ENCODE data around the gene ITCH.
"Not testable (repeated sequence)": the region's sequence is repeated elsewhere in the genome, so short reads cannot be mapped to it uniquely, and the experiment has no call there.

The ITCH gene

DNA sequence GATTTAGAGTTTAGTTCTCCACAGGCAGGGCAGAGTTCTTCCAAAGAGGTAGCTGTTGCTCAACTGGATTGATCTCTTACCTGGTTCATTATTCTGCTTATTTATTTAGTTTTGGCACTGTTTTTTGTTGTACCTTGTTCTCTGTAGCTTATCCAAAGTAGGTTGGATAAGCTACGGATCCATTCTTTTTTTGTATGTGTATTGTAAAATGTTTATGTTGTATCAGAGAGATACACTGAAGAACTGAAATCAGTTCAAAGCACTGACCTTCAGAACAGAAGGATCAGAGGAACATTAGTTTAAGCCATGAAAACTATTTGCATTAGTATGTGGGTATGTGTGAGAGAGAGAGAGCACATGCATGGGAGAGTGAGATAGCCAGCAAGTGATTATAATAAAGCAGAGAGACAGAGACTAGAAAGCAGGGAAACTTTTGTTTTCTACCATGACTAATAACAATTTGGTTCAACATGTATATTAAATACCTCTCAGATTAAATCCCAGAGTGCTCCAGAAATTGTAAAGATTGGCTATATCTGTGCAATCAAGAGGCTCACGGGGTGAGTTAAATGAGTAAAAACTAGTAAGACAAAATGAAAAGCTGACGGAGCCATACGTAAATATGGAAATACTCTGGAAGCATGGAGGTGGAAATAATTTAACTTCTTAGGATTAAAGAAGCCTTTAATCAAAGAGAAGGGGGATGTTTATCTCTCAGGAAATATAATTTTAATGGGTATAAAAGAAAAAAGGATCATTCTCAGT, 40.2 kb downstream of the ITCH start:
- Histone ChIP-seq H2AFZ (ENCODE audit: low read depth, low read length) (no peak overlapping the region), H3K36me3 (replicated peaks; ENCODE audit: low read depth, low read length) (peaks cover 7% of the 10 kb centered on the region), H3K27ac (ENCODE audit: low read length) (no peak overlapping the region), H3K4me1 (ENCODE audit: low read length) (peaks cover 13% of the 10 kb centered on the region), H3K27me3 (ENCODE audit: low read depth, low read length) (no peaks in the 10 kb centered on the region), H4K20me1 (ENCODE audit: insufficient read depth, low read length) (peaks cover 21% of the 10 kb centered on the region), H3K9ac (ENCODE audit: low read length) (no peak overlapping the region), H3K79me2 (ENCODE audit: low read length) (peaks cover 8% of the 10 kb centered on the region), H3K4me3 (ENCODE audit: low read length) (no peak overlapping the region), H3K4me2 (ENCODE audit: low read length) (no peak overlapping the region), H3K9me3 (ENCODE audit: insufficient read depth, low read length) (no peaks in the 10 kb centered on the region)
- TF ChIP-seq EZH2phosphoT487 (IDR thresholded peaks at IDR 0.05; ENCODE audit: low read depth) = no peak
- TF ChIP-seq, protein P1, sequence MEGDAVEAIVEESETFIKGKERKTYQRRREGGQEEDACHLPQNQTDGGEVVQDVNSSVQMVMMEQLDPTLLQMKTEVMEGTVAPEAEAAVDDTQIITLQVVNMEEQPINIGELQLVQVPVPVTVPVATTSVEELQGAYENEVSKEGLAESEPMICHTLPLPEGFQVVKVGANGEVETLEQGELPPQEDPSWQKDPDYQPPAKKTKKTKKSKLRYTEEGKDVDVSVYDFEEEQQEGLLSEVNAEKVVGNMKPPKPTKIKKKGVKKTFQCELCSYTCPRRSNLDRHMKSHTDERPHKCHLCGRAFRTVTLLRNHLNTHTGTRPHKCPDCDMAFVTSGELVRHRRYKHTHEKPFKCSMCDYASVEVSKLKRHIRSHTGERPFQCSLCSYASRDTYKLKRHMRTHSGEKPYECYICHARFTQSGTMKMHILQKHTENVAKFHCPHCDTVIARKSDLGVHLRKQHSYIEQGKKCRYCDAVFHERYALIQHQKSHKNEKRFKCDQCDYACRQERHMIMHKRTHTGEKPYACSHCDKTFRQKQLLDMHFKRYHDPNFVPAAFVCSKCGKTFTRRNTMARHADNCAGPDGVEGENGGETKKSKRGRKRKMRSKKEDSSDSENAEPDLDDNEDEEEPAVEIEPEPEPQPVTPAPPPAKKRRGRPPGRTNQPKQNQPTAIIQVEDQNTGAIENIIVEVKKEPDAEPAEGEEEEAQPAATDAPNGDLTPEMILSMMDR (IDR thresholded peaks at IDR 0.05; ENCODE audit: low read depth, low read length) = no peak

DNA sequence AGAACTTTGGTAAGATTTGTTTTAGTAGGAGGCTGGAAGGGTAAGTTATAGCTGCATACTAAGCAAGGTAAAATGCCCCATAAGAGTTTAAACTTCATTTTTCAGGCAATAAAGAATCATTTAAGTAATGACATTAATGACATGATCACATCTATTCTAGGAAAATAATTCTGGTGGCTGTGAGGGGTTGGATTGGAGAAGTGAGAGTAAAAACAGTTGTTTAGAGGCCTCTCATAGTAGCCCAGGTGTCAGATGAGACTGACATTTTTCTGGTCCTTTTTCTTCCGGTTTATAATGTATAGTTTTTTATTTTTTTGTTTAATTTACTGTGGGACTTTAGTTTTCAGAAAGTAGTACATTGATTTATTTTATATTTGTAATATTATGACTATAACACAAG, 40.8 kb downstream of the ITCH start:
- Histone ChIP-seq H4K20me1 (ENCODE audit: insufficient read depth, low read length) (peaks cover 21% of the 10 kb centered on the region), H3K4me2 (ENCODE audit: low read length) (no peak overlapping the region), H3K9ac (ENCODE audit: low read length) (no peak overlapping the region), H3K9me3 (ENCODE audit: insufficient read depth, low read length) (no peaks in the 10 kb centered on the region), H3K79me2 (ENCODE audit: low read length) (peaks cover 8% of the 10 kb centered on the region), H3K36me3 (replicated peaks; ENCODE audit: low read depth, low read length) (peaks cover 8% of the 10 kb centered on the region), H3K27me3 (ENCODE audit: low read depth, low read length) (no peaks in the 10 kb centered on the region), H2AFZ (ENCODE audit: low read depth, low read length) (no peak overlapping the region), H3K27ac (ENCODE audit: low read length) (no peak overlapping the region), H3K4me1 (ENCODE audit: low read length) (peaks cover 13% of the 10 kb centered on the region), H3K4me3 (ENCODE audit: low read length) (no peak overlapping the region)
- no peak for TF ChIP-seq EZH2phosphoT487 (IDR thresholded peaks at IDR 0.05; ENCODE audit: low read depth)
- TF ChIP-seq, protein P1 (IDR thresholded peaks at IDR 0.05; ENCODE audit: low read depth, low read length) = no peak

DNA sequence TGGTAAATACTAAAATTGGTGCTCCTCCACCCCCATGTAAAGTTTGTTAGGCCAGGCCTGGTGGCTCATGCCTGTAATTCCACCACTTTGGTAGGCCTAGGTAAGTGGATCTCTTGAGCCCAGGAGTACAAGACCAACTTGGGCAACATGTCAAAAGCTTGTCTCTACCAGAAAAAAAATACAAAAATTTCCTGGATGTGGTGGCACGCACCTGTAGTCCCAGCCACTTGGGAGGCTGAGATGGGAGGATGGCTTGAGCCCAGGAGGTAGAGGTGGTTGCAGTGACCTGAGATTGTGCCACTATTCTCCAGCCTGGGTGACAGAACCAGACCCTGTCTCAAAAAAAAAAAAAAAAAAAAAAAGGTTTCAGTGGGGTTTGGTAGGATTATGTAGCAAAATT, 41.7 kb downstream of the ITCH start:
- Histone ChIP-seq H2AFZ (ENCODE audit: low read depth, low read length) (no peak overlapping the region), H3K27me3 (ENCODE audit: low read depth, low read length) (no peaks in the 10 kb centered on the region), H3K36me3 (replicated peaks; ENCODE audit: low read depth, low read length) (peaks cover 13% of the 10 kb centered on the region), H3K79me2 (ENCODE audit: low read length) (peaks cover 8% of the 10 kb centered on the region), H4K20me1 (ENCODE audit: insufficient read depth, low read length) (peaks cover 21% of the 10 kb centered on the region), H3K9ac (ENCODE audit: low read length) (no peak overlapping the region), H3K4me2 (ENCODE audit: low read length) (no peak overlapping the region), H3K4me1 (ENCODE audit: low read length) (peaks cover 13% of the 10 kb centered on the region), H3K9me3 (ENCODE audit: insufficient read depth, low read length) (no peaks in the 10 kb centered on the region), H3K27ac (ENCODE audit: low read length) (no peak overlapping the region), H3K4me3 (ENCODE audit: low read length) (no peak overlapping the region)
- TF ChIP-seq EZH2phosphoT487 (IDR thresholded peaks at IDR 0.05; ENCODE audit: low read depth) = no peak
- TF ChIP-seq, protein P1 (IDR thresholded peaks at IDR 0.05; ENCODE audit: low read depth, low read length) = no peak

DNA sequence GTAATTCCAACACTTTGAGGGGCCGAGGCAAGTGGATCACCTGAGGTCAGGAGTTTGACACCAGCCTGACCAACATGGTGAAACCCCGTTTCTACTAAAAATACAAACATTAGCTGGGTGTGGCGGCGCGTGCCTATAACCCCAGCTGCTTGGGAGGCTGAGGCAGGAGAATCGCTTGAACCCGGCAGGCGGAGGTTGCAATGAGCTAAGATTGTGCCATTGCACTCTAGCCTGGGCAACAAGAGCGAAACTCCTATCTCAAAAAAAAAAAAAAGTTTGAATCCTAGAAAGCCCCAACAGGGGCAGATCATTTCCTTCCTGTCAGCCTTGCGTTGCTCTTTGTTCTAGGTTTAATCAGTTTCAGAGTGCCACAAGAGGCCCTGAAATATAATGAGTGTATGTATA, 42.2 kb downstream of the ITCH start:
- H3K4me3 ChIP-seq (ENCODE audit: low read length); H3K9me3 ChIP-seq (ENCODE audit: insufficient read depth, low read length); H2AFZ ChIP-seq (ENCODE audit: low read depth, low read length); H3K79me2 ChIP-seq (ENCODE audit: low read length); H3K27ac ChIP-seq (ENCODE audit: low read length); H3K9ac ChIP-seq (ENCODE audit: low read length); H3K27me3 ChIP-seq (ENCODE audit: low read depth, low read length); H3K4me2 ChIP-seq (ENCODE audit: low read length): not testable (repeated sequence)
- Histone ChIP-seq H3K4me1 (ENCODE audit: low read length) (peaks cover 13% of the 10 kb centered on the region), H4K20me1 (ENCODE audit: insufficient read depth, low read length) (peaks cover 21% of the 10 kb centered on the region), H3K36me3 (replicated peaks; ENCODE audit: low read depth, low read length) (peaks cover 13% of the 10 kb centered on the region)

DNA sequence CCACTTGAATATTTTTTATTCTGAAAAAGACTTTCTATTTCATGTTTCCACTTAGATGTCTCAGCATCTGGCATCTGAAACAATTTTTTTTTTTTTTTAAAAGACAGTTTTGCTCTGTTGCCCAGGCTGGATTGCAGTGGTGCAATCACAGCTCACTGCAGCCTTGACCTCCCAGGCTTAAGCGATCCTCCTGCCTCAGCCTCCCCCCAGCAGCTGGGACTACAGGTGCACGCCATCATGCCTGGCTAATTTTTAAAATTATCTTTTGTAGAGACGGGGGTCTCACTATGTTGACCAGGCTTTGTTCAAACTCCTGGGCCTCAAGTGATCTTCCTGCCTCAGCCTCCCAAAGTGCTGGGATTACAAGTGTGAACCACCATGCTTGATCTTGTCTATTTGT, 42.9 kb downstream of the ITCH start:
- H3K4me3 ChIP-seq (ENCODE audit: low read length); H3K9ac ChIP-seq (ENCODE audit: low read length); H3K79me2 ChIP-seq (ENCODE audit: low read length): not testable (repeated sequence)

More for the DNA sequence above, 42.9 kb downstream of the ITCH start:
- Histone ChIP-seq H3K4me1 (ENCODE audit: low read length) (peaks cover 13% of the 10 kb centered on the region), H3K36me3 (replicated peaks; ENCODE audit: low read depth, low read length) (peaks cover 17% of the 10 kb centered on the region), H4K20me1 (ENCODE audit: insufficient read depth, low read length) (peaks cover 21% of the 10 kb centered on the region)
- H3K27ac ChIP-seq (ENCODE audit: low read length); H3K27me3 ChIP-seq (ENCODE audit: low read depth, low read length); H2AFZ ChIP-seq (ENCODE audit: low read depth, low read length); H3K4me2 ChIP-seq (ENCODE audit: low read length); H3K9me3 ChIP-seq (ENCODE audit: insufficient read depth, low read length): not testable (repeated sequence)
